BE2C (cell line): ENCODE results near the gene AKR1A1.
"Not testable (repeated sequence)": the region's sequence is repeated elsewhere in the genome, so short reads cannot be mapped to it uniquely, and the experiment has no call there.

ENCODE experiments used
- DNase-seq: peaks from one replicate; pipeline ENCODE4 v3.0.0-alpha.2; 2020
- H3K27me3 ChIP-seq: fragments of 250-450 bp; sonication (Bioruptor Pico); 2 replicates; pipeline ENCODE4 v1.5.1; 2020; ENCODE audit warnings: mild to moderate bottlenecking
- H3K36me3 ChIP-seq: fragments of 250-450 bp; sonication (Bioruptor Pico); 2 replicates; pipeline ENCODE4 v1.5.1; 2020; ENCODE audit warnings: mild to moderate bottlenecking
- H3K4me1 ChIP-seq: fragments of 250-450 bp; sonication (Bioruptor Pico); 2 replicates; pipeline ENCODE4 v1.5.1; 2020
- H3K4me3 ChIP-seq: 2 replicates; pipeline ENCODE4 v1.5.1; 2011; ENCODE audit warnings: low read depth, low read length
- H3K9me3 ChIP-seq: fragments of 250-450 bp; sonication (Bioruptor Pico); 2 replicates; pipeline ENCODE4 v1.5.1; 2020
- TF ChIP-seq, protein P1 (sequence below): IDR thresholded peaks from 2 replicates; pipeline ENCODE4 v1.5.1; 2012; ENCODE audit warnings: mild to moderate bottlenecking, low read depth, low read length

AKR1A1 gene

DNA sequence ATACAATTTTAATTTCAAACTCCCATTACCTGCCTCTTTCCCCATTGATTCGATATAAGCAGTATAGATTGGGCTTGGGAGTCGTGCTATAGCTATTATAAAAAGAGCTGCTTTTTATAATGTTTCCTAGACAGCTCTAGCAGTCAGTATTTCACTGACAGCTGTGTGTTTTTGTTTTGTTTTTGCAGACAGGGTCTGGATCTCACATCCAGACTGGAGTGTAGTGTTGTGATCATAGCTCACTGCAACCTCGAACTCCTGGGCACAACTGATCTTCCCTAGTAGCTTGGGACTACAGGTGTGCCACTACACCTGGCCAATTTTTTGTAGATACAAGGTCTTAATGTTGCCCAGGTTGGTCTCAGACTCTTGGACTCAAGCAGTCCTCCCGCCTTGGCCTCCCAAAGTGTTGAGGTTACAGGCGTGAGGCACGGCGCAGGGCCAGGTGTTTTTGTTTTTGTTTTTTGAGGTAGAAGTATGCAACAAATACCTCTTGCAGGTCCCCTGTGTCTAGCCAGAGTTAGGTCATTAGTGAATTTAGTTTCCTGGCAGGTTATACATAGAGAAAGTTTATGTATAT lies 35.0 kb downstream of the AKR1A1 start:
- Histone ChIP-seq H3K4me1 (no peaks in the 10 kb centered on the region), H3K4me3 (peak overlapping the region; percentile 95), H3K36me3 (no peaks in the 10 kb centered on the region), H3K27me3 (no peaks in the 10 kb centered on the region), H3K9me3 (no peaks in the 10 kb centered on the region)
- TF ChIP-seq, protein P1, sequence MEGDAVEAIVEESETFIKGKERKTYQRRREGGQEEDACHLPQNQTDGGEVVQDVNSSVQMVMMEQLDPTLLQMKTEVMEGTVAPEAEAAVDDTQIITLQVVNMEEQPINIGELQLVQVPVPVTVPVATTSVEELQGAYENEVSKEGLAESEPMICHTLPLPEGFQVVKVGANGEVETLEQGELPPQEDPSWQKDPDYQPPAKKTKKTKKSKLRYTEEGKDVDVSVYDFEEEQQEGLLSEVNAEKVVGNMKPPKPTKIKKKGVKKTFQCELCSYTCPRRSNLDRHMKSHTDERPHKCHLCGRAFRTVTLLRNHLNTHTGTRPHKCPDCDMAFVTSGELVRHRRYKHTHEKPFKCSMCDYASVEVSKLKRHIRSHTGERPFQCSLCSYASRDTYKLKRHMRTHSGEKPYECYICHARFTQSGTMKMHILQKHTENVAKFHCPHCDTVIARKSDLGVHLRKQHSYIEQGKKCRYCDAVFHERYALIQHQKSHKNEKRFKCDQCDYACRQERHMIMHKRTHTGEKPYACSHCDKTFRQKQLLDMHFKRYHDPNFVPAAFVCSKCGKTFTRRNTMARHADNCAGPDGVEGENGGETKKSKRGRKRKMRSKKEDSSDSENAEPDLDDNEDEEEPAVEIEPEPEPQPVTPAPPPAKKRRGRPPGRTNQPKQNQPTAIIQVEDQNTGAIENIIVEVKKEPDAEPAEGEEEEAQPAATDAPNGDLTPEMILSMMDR = no peak
- no peak for DNase-seq

DNA sequence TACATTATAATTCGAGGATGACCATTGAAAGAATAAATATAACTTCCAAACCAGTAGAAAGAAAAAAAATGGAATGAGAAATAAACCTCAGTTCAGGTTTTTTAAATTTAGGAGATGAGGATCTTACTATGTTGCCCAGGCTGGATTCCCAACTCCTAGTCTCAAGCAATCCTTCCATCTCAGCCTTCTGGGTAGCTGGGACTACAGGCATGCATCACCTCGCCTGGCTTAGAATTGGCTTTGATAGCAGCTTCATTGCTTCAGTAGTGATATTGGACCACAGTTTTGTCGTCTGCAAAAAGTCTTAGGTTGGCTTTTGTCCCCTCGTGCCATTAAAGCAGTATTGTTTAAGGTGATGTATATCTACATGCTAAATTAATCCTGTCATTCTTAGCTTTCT lies 36.1 kb downstream of the AKR1A1 start:
- no peaks in the 10 kb centered on the region for H3K27me3 ChIP-seq
- H3K36me3 ChIP-seq = peaks cover 6% of the 10 kb centered on the region
- no peaks in the 10 kb centered on the region for H3K4me1 ChIP-seq
- TF ChIP-seq, protein P1 = no peak
- no peaks in the 10 kb centered on the region for H3K9me3 ChIP-seq
- no peak overlapping the region for H3K4me3 ChIP-seq
- DNase-seq = no peak

DNA sequence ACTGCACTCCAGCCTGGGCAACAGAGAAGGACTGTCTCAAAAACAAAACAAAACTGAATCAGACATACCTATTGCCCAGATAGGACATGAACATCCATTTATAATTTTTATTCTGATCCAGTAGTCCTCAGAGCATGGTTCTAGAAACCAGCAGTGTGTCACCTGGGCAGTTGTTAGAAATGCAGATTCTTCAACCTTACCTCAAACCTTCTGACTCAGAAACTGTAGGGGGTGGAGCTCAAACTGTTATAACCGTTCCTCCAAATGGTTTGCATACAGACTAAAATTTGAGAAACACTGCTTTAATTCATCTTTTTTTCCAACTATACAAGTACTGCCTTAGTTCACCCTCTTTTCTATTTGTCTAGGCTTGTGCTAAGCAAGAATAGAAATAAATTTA lies 39.2 kb downstream of the AKR1A1 start:
- Histone ChIP-seq H3K27me3 (no peaks in the 10 kb centered on the region), H3K4me1 (no peaks in the 10 kb centered on the region), H3K4me3 (no peak overlapping the region), H3K36me3 (peaks cover 26% of the 10 kb centered on the region), H3K9me3 (no peaks in the 10 kb centered on the region)
- TF ChIP-seq, protein P1 = no peak
- no peak for DNase-seq

DNA sequence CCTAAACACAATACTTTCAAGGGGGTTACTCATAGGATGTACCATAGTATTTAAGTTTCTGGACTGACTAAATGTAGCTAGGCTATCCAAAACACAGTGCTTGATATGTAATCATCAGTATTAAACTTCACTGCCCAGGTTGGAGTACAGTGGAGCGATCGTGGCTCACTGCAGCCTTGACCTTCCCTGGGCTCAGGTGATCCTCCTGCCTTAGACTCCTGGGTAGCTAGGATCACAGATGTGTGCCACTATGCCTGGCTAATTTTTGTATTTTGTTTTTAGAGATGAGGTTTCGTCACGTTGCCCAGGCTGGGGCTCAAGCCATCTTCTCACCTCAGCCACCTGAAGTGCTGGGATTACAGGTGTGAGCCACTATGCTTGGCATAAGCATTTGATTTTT lies 43.8 kb downstream of the AKR1A1 start:
- Histone ChIP-seq H3K27me3 (no peaks in the 10 kb centered on the region), H3K9me3 (no peaks in the 10 kb centered on the region), H3K4me3 (no peak overlapping the region), H3K4me1 (no peaks in the 10 kb centered on the region), H3K36me3 (peaks cover 29% of the 10 kb centered on the region)
- TF ChIP-seq, protein P1 = no peak
- no peak for DNase-seq

DNA sequence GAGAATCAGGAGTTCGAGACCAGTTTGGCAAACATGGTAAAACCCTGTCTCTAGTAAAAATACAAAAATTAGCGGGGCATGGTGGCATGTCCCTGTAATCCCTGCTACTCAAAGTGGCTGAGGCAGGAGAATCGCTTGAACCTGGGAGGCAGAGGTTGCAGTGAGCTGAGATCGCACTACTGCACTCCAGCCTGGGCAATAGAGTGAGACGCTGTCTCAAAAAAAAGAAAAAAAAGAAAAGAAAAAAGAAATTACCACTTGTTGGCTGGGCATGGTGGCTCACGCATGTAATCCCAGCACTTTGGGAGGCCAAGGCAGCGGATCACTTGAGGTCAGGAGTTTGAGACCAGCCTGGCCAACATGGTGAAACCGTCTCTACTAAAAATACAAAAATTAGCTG lies 46.1 kb downstream of the AKR1A1 start:
- H3K36me3 ChIP-seq = peaks cover 23% of the 10 kb centered on the region
- H3K4me3 ChIP-seq, H3K4me1 ChIP-seq, DNase-seq, H3K27me3 ChIP-seq, H3K9me3 ChIP-seq: not testable (repeated sequence)

DNA sequence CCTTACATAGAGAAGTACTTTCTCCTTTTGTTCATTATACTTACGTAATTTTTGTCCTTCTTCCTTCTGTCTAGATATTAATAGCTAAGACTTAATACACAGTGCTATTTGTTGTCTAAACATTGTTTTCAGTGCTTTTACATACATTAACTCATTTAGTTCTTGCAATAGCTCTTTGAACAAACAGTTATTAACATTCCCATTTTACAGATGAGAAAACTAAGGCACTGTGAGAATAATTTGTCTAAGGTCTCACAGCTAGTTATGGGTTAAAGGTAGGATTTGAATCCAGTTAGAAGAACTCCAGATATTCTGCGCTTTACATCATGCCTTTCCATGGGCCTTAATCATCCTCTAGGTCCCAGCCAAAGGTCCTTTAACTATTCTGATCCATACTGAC lies 53.6 kb downstream of the AKR1A1 start:
- TF ChIP-seq, protein P1 = no peak
- Histone ChIP-seq H3K27me3 (no peaks in the 10 kb centered on the region), H3K4me1 (no peaks in the 10 kb centered on the region), H3K9me3 (no peaks in the 10 kb centered on the region), H3K36me3 (peaks cover 25% of the 10 kb centered on the region), H3K4me3 (no peak overlapping the region)
- DNase-seq = no peak
